ENCODE measurements around the gene MBNL1.

The MBNL1 gene

DNA sequence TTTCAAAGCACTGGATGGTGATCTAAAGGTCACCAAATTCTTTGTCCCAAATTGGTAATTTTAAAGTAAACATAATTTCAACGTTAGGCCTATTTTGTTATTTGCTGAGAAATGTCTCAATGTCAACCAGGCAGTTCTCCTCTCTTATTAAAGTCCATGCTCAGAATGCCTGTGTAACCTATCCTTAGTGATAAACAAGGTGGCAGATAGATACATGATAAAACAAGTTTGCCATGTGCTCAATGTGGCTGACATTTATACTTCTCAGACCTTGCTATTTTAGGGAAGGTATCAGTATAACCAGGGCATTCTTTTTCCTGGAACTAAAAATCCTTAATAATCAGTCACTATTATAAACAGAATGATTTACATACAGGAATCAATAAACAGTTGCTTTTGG, 8.5 kb downstream of the MBNL1 start:
- no peak for DNase-seq

DNA sequence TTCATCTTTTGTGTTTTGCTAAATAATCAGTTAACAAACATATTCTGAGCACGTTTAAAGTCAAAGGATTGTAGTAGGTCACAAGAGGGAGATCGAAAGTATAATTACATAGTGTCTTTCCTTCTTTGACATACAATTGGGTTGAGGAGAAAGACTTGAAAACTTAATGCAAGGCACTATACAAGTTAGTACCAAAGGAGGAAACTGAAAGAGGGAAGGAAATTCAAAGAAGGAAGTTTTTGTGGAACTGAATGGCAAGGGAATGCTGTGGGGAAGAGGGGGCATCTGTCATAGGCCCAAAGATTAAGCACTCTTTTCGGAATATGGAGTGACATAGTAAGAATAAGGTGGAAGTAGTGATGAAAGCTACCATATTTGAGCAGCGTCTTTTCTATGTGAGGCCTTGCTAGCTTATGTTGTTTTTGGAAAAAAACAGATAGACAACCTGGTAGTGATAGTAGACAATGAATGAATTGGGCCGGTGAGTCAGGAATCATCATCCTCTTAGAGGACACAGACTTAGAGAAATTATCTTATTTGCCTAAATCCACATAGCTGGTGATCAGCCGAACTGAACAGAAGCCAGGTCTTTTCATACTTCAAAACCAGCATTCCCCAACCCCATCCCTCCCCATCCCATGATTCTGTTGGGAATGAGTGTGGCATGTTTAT, 10.2 kb downstream of the MBNL1 start:
- no peak for DNase-seq

DNA sequence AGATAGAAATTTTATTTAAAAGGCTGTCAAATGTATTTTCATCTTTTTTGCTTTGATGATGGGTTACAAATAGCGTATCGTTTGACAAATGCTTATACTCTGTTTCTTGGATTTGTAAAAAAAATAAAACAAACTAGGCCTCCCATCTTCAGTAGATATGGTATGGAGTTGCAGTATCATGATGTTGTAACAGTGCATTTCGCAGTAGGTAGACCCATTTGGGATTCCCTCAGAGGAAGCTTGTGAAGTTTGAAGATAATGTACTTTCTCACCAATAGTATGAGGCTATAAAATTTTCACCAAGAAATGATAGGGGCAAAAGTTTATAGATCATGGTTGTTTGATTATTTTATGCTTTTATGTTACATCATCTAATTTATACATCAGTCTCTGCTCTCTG, 10.8 kb downstream of the MBNL1 start:
- no peak for DNase-seq

DNA sequence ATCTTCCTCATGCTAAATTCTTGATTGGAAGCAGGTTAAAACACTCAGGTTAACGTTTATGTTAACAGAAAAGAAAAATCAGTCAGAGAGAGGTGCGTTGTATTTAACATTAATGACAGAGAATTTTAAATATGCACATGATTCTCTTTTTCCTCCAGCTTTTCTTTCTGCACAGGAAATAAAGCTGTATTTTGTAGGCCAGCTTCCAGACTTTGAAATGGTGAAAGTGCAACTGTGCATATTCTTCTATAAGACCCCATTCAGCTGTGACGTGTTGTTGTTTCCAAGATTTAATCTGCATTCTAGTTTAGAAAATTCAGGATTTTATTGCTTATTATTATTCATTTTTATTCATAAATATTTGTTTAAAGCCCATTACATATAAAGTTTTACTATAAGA, 11.8 kb downstream of the MBNL1 start:
- no peak for DNase-seq

DNA sequence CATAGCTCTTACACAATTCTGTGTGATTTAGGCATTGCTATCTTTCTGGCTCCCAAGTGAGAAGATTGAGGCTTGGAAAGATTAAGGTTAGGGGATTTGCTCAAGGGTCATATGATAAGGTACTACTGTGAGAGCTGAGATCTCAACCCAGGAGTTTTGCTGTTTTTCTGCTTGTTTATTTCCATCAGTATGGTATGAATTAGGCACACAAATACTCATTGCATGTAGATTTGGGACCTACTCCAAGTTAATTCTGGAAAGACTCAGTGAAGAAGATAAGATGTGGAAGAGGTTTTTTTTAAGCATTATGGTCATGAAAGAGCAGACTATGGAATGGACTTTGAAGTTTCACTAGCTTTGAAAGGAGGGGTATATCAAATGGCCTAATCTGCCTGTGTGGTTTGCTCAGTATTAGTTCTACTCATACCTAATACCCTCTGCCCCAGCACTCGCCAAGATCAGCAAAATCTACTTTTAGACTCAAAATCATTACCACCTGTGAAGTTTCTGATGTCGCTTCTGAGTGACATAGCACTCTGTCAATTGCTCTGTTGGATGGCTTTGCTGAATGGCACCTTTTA, 12.5 kb downstream of the MBNL1 start:
- no peak for DNase-seq

DNA sequence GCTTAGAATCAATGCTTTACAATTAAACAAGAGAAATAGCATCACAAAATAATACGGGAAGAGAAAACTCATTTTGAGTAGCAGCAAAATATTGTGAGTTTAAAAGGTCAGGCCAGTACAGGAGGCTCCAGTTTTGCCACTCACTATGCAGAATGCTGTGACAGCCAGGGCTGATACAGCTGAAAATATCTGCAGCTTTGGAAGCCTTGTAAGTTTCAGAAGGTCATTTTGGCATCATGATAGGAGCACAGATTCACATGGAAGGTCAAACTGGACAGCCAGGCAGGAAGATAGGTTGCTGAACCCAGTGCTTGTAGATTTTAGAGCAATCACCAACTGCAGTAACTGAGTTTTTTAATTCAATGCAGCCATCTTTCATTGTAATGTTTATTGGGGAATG, 14.1 kb downstream of the MBNL1 start:
- no peak for DNase-seq

DNA sequence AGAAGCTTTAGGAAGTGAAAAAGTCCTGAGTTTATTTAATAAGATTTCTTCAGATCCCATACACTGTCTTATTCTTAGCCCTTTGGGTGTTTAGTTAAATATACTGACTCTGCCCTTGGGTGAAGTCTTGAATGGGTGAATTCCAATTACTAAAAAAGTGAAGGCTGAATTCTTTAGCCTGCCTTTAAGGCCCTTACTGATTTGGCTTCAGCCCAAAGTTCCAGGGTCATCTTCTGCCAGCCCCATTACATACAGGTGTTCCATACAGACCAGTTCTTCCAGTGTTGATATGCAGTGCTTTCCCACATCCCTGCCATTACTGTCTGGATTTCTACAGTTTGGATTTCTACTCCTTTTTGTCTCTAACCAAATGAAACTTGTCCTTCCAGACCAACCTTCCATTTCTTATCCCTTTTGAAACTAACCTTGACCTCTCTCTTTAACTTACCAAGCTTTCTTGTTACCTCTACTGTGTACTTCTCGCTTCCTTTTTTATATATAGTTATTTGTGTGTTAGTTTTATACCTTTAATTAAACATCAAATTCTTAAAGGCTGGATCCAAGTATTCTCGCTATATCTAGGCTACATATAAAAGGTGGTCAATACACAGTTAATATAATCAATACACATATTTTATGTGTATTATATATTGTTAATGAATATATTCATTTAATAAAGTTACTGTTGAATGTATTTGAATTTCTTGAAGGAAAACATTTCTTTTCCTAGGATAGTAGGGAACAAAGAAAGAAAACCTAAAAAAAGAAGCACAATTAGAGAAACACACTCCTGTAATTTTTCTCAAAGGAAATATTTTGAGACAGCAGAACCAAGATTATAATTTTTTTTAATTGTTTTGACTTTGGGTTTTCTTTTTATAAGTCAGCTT, 15.0 kb downstream of the MBNL1 start:
- DNase-seq = no peak

DNA sequence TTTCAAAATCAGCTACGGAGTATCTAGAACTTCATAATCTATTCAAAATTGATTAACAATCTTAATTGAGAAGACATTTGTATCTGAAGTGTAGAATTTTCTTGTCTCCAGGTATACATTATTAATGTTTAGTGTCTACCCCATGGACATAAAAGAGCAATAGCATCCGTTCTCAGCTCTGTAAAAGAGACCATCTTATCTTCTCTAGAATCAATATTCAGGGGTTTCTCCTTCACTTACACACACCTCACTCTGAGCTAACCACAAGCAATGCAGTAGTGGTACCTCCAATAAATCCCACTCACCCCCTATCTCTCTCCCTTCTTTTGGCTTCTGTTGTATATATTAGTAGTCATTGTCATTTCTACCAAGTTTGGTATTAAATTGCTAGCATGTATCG, 16.2 kb downstream of the MBNL1 start:
- DNase-seq = no peak

DNA sequence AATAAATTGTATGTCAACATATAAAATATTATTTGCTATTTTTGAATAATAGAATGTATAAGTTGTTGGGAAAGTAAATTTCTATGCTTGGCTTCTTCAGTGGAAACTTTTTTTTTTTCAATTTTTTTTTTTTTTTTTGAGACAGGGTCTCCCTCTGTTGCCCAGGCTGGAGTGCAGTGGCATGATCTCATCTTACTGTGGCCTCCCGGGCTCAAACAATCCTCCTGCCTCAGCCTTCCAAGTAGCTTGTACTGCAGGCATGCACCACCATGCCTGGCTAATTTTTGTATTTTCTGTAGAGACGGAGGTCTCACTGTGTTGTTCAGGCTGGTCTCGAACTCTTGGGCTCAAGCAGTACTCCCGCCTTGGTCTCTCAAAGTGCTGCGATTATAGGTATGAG, 16.8 kb downstream of the MBNL1 start:
- DNase-seq = no peak

DNA sequence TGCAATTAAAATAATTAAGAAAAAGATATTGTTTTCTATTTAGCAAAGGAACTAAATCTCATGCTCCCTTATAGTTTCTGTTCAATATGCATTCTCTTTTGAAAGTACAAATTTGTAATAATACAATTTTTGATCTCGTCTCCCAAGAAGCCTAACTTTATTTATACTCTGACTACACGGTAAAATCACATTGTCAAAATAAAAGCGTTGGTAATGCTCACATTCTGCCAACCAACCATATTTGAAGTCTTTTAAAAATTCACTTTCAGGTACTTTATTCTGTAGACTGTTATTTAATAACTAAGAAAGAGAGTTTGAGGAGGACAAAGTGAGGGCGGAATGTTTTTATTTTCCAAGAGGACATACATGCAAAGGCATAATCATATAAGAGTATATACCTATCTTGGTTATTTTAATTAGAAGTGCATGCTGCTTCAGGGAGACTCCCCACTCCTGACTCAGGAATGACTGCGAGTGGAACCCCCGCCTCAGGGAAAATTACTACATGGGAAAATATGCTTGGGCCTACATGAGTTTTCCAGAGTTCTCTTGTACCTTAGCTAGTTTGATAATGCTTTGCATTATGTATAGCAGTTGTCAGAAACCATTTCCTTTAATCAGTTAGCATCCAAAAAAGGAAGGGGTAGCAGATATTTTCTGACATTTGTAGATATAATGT, 19.3 kb downstream of the MBNL1 start:
- no peak for DNase-seq

DNA sequence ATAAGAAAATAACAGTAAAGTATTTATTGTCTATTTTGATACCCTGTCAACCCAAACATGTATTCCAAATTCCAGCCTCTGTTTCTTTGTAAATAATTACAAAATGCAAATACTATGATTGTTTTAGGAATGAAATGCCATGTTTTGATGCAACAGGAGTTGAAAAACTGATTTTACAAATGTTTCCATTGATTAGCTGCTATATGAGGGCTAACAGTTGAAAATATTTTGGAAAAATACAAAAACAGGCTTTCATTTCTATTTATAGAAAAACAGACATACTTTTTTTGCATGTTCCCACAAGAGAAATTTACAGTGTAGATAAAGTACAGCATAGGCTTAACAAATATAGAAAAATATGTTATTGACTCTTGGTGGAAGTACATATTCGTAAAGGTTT, 20.0 kb downstream of the MBNL1 start:
- DNase-seq = no peak

DNA sequence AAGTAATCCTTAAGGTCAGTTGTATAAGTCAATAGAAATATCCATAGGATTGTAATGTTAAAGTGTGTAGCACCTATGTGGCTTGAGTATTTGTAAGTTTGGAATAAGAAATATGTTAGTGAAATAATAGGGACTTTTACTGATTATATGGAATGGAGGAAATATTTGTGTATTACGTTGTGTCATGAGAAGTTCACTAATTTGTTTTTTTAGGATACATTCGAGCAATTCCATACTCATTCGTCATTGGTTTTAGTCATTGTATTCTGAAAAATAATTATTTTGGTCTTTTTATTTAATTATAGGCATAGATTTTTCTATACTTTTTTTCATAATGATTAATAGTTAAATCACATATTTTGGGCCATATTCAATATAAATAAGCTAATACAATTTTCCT, 21.0 kb downstream of the MBNL1 start:
- DNase-seq = no peak

DNA sequence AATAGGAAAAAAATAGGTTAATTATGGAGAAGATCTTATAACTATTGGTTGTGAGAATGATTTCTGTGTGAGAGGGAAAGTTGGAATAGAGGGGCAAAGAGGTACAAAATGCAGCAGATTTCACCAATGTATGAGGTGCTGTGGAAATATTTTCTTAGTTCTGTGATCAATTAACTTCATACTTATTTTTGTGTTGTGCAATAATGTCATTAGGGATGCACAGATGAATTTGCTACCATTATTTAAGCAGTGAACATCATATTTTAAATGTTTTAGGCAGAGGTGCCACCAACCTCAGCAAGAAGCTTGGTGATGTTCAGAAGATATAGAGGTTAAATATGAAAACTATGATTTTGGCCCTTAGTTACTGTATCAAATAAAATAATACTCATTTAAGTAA, 21.6 kb downstream of the MBNL1 start:
- no peak for DNase-seq

DNA sequence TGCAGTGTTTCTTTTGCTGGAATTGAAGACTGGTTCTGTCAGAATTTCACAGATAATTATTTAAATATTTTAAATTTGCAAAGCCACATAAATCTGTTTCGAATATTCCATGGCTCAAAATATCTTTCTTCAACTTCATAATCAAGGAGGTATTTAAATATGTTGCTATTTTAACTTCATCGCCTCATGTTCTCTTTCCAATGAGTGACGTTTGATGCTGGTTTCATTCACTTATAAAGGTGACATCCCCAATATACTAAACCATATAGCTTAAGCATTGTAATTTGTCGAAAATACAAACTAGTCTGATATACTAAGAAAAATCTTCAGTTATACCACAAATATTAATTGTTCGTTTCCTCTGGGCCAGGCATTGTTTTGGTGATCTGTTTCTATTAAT, 22.5 kb downstream of the MBNL1 start:
- DNase-seq = no peak

DNA sequence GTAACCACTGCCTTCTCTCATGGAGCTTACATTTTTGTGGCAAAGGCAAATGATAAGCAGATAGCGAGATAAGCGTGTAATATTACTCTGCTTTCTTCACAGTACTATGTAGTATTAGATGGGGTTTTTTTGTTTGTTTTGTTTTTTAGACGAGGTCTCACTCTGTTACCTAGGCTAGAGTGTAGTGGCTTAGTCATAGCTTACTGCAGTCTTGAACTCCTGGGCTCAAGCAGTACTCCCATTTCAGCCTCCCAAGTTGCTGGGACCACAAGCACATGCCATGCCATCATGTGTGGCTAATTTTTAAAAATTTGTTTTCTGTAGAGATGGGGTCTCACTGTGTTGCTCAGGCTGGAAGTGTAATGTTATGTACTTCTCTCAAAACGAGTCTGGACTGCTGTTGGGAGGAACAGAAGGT, 22.9 kb downstream of the MBNL1 start:
- DNase-seq = no peak

DNA sequence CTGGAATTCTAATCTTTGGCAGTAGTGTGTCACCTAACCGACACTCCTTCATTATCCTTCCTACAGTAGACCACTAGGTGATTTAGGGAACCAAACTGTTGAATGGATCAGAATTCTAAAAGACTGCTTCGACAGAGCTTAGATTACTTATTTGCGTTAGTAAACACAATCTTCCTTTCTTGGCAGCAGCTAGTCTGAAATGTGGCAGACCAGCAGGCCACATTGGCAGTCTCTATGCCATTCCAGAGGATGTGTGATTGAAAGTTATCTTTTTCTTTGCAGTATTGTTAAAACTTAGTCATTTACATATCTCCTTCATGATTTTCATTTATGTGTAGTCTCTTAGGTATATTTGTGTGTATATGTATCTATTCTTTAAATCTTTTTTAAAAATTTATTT, 23.6 kb downstream of the MBNL1 start:
- DNase-seq = no peak

DNA sequence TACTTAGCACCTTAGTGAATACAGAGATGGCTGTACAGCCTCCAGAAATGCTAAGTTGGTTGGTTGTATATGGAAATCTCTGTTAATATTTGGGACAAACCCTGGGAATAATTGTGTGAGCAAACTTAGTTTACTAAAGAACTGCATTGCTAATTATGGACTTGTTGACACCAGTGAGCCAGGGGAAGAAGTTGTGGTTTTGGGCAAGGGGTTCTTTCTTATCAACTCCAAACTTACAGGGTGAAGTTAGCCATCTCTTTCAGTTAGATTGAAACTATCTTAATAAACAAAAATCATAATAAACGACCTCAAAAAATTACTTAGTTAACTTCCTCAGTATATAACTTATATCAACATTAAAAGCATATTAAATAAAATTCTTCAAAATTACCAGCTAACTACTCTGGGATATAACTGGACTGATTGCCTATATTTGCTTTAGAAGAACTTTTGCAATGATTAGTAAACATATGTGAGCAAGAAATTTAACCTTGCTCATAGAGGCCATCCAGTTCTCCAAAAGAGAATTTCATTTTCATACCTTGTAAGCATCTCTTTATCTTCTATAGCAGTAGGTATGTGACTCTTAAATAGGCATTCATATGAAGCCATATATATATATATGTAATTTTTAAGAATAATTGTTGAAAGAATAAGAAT, 24.7 kb downstream of the MBNL1 start:
- DNase-seq = no peak

DNA sequence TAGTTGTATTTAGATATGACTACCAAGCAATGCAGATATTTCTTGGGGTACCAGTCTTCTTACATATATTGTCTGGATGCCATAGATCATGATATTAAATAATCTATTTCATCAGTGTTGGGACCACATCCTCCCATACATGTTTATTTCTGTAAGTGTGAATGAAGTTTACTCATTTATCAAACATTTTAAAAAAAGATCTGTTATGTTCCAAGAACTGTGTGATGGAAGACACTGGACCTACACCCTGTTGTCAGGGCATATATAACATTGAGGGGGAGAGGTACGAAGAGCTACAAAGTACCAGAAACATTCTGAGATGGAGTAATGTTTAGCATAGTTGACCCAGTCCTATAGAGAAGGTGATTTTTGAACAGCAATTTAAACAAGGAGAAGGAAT, 26.6 kb downstream of the MBNL1 start:
- DNase-seq = no peak

DNA sequence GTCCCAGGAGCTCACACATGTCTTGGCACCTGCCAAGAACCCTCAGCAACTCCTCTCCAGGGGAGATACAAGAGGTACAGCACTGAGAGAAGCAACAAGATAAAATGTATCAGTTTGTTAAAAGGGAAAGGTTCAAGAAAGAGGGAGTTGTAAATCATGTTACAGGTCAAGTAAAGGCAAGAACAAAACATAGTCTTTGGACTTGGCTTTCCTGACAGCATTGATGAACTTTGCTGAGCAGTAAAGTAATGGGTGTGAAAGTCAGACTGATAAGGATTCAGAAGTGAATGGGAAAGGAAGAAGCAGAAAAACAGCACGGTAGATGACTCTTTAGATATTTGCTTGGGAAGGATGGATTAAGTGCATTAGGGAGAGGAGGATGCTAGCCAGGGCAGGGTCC, 27.1 kb downstream of the MBNL1 start:
- no peak for DNase-seq

DNA sequence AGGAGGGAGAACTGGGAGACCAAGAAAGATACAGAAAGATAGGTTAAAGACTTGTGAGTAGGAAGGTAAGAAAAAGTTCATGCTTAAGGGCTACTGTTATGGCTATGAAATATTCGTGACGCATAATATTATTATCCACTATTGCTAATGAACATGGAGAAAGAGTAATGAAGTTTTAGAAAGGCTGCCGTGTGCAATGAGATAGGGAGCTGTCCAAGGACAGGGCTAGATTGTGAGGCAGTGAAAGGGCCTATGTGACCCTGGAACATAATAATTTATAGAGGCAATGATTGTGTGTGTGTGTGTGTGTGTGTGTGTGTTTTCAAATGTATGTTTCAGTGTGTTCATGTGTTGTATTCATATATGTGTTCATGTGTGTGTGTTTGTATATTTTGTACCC, 27.7 kb downstream of the MBNL1 start:
- DNase-seq = no peak

DNA sequence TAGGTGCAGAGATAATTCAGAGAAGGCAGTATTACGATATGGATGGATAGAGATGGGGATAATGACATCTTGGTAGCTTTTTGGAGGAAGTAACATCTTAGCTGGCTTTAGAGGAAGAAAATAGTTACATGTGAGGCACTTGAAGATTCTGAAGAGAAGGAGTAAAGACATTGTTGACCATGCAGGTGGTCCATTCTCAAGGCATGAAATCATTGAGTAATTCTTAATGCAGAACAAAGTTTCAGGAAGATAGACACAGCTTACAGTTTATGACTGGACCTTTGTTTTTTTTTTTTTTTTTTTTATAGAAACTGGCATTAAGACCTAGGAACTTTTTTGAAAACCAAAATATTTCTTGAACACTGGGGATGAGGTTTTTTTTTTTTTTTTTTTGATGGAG, 28.2 kb downstream of the MBNL1 start:
- no peak for DNase-seq

DNA sequence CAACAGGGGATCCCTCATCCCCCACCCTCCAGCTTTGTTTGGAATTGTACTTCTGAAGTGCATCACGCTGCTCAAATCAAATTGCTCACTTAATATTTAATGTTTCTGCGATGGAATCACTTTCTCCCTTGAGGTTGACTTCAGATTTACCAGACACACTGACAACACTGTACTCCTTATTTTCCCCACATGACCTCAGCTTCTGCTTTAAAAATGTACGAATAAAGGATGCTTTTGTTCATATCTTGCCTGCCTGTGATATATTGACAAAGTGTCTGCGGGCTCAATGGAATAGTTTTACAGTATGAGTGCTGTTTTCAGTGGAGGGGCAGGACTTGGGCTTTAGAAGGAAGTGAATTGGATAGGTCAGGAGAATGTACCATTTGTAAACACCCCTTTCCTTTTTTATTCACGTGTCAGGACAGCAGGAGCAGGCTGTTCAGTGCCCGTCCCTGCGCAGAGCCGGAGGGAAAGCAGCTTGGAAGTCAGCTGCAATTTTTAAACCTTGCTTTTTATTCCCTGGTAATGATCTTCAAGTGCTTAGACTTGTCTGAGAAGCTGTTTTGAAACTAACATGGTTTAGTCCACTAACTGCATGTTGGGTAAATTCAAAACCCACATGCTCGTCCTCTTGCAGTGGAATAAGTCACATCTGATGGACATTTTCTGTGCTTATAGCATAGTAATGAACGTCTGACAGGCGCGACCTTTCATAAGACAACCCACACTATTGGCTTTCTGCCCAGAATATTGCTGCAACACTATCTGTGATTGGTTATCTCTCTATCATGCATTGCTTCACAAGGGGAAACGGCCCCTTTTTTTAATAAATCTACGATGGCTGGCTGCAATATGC, 29.9 kb downstream of the MBNL1 start:
- peak; percentile 39 for DNase-seq

Data from activated CD8-positive, alpha-beta memory T cell treated with anti-CD3 and anti-CD28 coated beads, Interleukin-2, amount 50 U/mL, for 4 hours (primary cell).